Ovary (tissue), 3 donors: ENCODE data around the gene PLEKHS1.

Source experiments
- EP300 ChIP-seq: sonication (generic); formaldehyde crosslinking; IDR thresholded peaks from one replicate; pipeline ENCODE4 v1.6.1; 2017; ENCODE audit warnings: antibody characterized with exemption
- TF ChIP-seq, protein P1 (sequence below), 3 donors: fragments of 450-650 bp in 2 of 3; fragments of 200-600 bp in 1 of 3; IDR thresholded peaks; one replicate each; pipeline versions ENCODE4 v1.5.1 to v1.8.0; 2016 to 2022; ENCODE audit warnings: antibody characterized with exemption in 3 of 3, mild to moderate bottlenecking in 1 of 3
- donor health status: DM: no; HTN: no; CAD: no.

DNA sequence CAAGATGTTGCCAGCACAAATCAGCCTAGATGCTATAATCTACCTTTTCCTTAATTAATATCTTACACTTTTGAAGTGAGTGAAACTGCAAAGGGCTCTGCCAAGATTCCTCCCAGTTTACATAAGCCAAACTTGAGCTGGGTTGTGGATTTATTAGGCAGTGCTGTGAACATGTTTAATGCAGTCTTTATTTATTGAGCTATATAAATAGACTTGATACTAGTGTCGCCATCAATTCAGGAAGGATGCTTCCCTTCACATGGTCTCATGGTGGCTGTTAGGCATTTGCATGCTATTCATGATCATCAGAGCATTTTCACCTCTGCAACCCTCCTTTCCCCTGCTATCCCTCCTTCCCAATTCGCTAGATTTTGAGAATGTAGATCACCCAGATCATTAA, 40.2 kb downstream of the PLEKHS1 start:
- TF ChIP-seq, protein P1, sequence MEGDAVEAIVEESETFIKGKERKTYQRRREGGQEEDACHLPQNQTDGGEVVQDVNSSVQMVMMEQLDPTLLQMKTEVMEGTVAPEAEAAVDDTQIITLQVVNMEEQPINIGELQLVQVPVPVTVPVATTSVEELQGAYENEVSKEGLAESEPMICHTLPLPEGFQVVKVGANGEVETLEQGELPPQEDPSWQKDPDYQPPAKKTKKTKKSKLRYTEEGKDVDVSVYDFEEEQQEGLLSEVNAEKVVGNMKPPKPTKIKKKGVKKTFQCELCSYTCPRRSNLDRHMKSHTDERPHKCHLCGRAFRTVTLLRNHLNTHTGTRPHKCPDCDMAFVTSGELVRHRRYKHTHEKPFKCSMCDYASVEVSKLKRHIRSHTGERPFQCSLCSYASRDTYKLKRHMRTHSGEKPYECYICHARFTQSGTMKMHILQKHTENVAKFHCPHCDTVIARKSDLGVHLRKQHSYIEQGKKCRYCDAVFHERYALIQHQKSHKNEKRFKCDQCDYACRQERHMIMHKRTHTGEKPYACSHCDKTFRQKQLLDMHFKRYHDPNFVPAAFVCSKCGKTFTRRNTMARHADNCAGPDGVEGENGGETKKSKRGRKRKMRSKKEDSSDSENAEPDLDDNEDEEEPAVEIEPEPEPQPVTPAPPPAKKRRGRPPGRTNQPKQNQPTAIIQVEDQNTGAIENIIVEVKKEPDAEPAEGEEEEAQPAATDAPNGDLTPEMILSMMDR (IDR thresholded peaks at IDR 0.05), result no peak
- no peak for TF ChIP-seq EP300
